Right lobe of liver (tissue), 6 donors: ENCODE results near the gene JADE1. TPM values are rescaled to one million over a fixed set of nuclear protein-coding genes. Genes with fewer than 3 reads are reported as not detected.

ENCODE experiments used
- ATAC-seq, 4 donors: fragments of 200-7000 bp; cut with Tn5 transposase; one replicate each; pipeline ENCODE4 v1.9.1; 2020; ENCODE audit warnings: mild to moderate bottlenecking in 4 of 4, moderate library complexity in 4 of 4
- DNase-seq, 3 donors: peaks; one replicate each; pipeline ENCODE4 v3.0.0-alpha.2; 2020
- H3K27ac ChIP-seq, 3 donors: fragments of 200-600 bp; one replicate each; pipeline ENCODE4 v1.8.0; 2022
- H3K27me3 ChIP-seq, 2 donors: fragments of 200-600 bp; one replicate each; pipeline ENCODE4 v1.8.0; 2022
- H3K36me3 ChIP-seq, 4 donors: fragments of 200-600 bp; sonication (generic) in 1 of 4; one replicate each; pipeline versions ENCODE4 v1.5.1 to v1.8.0; 2017 to 2022; ENCODE audit warnings: control low read depth in 1 of 4
- H3K4me1 ChIP-seq, 4 donors: fragments of 200-600 bp; sonication (generic) in 1 of 4; one replicate each; pipeline versions ENCODE4 v1.5.1 to v1.8.0; 2017 to 2022; ENCODE audit warnings: control low read depth in 1 of 4
- H3K4me3 ChIP-seq, 3 donors: fragments of 200-600 bp; one replicate each; pipeline ENCODE4 v1.8.0; 2022
- H3K9me3 ChIP-seq, 4 donors: fragments of 200-600 bp; sonication (generic) in 1 of 4; one replicate each; pipeline versions ENCODE4 v1.5.1 to v1.8.0; 2017 to 2022; ENCODE audit warnings: control low read depth in 1 of 4
- POLR2A ChIP-seq: fragments of 450-650 bp; IDR thresholded peaks from one replicate; pipeline ENCODE4 v1.6.1; 2017; ENCODE audit warnings: antibody characterized with exemption, mild to moderate bottlenecking
- WGBS: methylation state at CpG from one replicate; pipeline ENCODE4 v1.1.6; 2018; ENCODE audit warnings: low coverage, low lambda C conversion rate; ENCODE audit not compliant: insufficient coverage; ENCODE audit errors: missing lambda C conversion rate; 5-methylcytosine and 5-hydroxymethylcytosine counted together
- intact Hi-C, 2 donors: fragments of 100-400 bp; cut with DNase I; formaldehyde crosslinking; loops; one replicate each; pipeline versions ENCODE4 v1.11.2 to v1.14.1; 2022
- total RNA-seq, 6 experiments: library from RNA; depleted of rRNA in 2 of 6; stranded (reverse); fragments of >200 nt in 2 of 6; fragmentation: NEBNext Ultra II Directional in 3 of 6; extraction: Animal tissue kit (Norgen Biotek cat#: 25700) in 3 of 6; gene quantifications; one replicate each; pipeline versions ENCODE4 v1.1.0 to v1.2.4, GENCODE V29; 2016 to 2023
- TF ChIP-seq, protein P1 (sequence below), 4 donors: fragments of 200-600 bp in 3 of 4; fragments of 450-650 bp in 1 of 4; IDR thresholded peaks; one replicate each; pipeline versions ENCODE4 v1.5.1 to v1.8.0; 2016 to 2022; ENCODE audit warnings: antibody characterized with exemption in 4 of 4, mild to moderate bottlenecking in 2 of 4
- donor health status: DM: no; HTN: yes; CAD: no.
- donor health status: DM: no; HTN: no; CAD: no.
- donor health status: DM: no; HTN: no; CAD: no.
- donor health status: DM: no; HTN: yes; CAD: no.
- donor health status: DM: no; HTN: yes; CAD: no.

The JADE1 gene
- total RNA-seq, 6 experiments from 2014 or later: 8.2 to 16.9 (median 9.9) TPM

DNA sequence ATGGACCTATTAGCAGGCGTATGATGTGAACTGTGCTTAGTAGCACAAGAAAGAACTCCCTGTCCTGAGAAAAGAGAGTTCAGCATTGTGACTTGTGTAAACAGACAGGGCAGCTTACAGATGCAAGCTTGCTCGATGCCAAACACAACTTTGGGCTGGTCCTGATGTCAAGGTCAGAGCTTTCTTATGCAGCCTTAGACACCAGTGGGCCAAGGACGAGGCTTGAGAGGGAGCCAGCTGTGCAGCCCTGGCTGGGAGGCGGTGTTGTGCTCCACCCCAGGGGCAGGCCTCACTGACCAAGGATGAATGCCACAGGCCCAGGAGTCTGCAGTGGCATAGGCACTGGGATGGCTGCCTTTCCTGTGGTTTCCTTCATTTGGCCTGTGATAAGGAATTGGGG lies 35.4 kb downstream of the JADE1 start:
- peak overlapping the region in 2 of 3 donors; percentile 41 to 77 for H3K27ac ChIP-seq
- H3K9me3 ChIP-seq: no peaks in the 10 kb centered on the region
- intact Hi-C loops: no loop called here
- peaks cover 0 to 29% (median 12%) of the 10 kb centered on the region in 4 donors for H3K36me3 ChIP-seq
- no peak for TF ChIP-seq POLR2A
- TF ChIP-seq, protein P1, sequence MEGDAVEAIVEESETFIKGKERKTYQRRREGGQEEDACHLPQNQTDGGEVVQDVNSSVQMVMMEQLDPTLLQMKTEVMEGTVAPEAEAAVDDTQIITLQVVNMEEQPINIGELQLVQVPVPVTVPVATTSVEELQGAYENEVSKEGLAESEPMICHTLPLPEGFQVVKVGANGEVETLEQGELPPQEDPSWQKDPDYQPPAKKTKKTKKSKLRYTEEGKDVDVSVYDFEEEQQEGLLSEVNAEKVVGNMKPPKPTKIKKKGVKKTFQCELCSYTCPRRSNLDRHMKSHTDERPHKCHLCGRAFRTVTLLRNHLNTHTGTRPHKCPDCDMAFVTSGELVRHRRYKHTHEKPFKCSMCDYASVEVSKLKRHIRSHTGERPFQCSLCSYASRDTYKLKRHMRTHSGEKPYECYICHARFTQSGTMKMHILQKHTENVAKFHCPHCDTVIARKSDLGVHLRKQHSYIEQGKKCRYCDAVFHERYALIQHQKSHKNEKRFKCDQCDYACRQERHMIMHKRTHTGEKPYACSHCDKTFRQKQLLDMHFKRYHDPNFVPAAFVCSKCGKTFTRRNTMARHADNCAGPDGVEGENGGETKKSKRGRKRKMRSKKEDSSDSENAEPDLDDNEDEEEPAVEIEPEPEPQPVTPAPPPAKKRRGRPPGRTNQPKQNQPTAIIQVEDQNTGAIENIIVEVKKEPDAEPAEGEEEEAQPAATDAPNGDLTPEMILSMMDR (IDR thresholded peaks at IDR 0.05): no peak
- H3K4me3 ChIP-seq: no peak overlapping the region
- 25% methylated on average over 2 of the region's 4 CpGs for WGBS
- ATAC-seq (peak; percentile 40 to 75 (median 66)), DNase-seq (peak in 2 of 3 donors; percentile 68)
- H3K4me1 ChIP-seq: peaks cover 0 to 33% (median 10%) of the 10 kb centered on the region in 4 donors
- H3K27me3 ChIP-seq: no peaks in the 10 kb centered on the region

DNA sequence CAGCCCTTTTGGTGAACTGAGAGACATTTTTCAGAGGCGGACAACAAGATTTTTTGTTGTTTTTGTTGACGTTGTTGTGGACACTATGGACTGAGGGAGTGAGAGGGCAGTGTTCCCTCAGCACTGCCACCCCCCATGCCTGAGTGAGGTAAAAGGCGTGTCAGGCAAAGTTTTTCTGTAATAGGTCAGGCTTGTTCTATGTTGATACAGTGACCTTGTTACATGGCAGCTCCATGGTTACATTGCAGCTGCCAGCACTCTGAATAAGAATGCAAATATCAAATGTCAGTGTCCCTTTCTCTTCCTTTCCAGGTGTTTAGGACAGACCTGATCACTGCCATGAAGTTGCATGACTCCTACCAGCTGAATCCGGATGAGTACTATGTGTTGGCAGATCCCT lies 36.6 kb downstream of the JADE1 start:
- WGBS: 52% methylated on average over 3 of the region's 4 CpGs
- intact Hi-C loops: no loop called here
- peaks cover 0 to 33% (median 10%) of the 10 kb centered on the region in 4 donors for H3K4me1 ChIP-seq
- H3K36me3 ChIP-seq: peaks cover 0 to 37% (median 16%) of the 10 kb centered on the region in 4 donors
- no peaks in the 10 kb centered on the region for H3K9me3 ChIP-seq
- no peak overlapping the region for H3K4me3 ChIP-seq
- H3K27me3 ChIP-seq: no peaks in the 10 kb centered on the region
- H3K27ac ChIP-seq: peak overlapping the region in 2 of 3 donors; percentile 41 to 77
- TF ChIP-seq POLR2A: no peak
- TF ChIP-seq, protein P1 (IDR thresholded peaks at IDR 0.05): no peak
- peak in 1 of 3 donors; percentile 67 for DNase-seq
- ATAC-seq: peak; percentile 77 to 88 (median 82)

DNA sequence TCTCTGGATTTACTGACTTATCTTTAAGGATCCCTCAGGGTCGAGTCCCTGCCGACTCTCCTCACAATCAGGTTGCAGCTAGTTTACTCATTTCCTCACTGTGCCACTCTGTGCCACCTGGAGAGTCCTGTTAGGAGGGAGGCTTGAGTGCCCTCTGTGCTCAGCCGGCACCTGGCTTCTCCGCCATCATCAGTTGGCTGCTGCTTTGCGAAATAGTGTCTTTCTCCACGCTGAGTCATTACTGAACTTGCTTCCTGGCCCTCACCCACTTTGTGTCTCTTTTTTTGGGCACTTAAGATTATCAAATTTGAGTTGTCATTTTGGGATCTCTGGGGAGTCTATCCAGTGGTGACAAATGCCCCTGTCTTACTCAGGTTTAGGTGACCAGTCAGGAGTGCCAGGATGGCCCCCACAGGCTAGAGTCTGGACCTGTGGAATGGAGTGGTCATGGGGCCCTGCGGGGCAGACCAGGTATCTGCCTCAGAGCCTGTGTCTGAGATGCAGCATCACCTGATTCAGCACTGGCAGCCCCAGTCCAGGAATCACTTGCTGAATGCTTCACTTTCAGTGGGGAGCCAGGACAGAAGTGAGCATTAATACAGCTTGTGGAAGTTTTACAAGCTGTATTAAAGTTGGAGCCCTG lies 37.7 kb downstream of the JADE1 start:
- 93% methylated on average over 5 of the region's 7 CpGs for WGBS
- Histone ChIP-seq H3K27me3 (no peaks in the 10 kb centered on the region), H3K27ac (peak overlapping the region in 1 of 3 donors; percentile 77), H3K36me3 (peaks cover 0 to 48% (median 21%) of the 10 kb centered on the region in 4 donors), H3K4me1 (peaks cover 0 to 24% (median 8%) of the 10 kb centered on the region in 4 donors), H3K9me3 (no peaks in the 10 kb centered on the region), H3K4me3 (no peak overlapping the region)
- no peak for DNase-seq
- TF ChIP-seq POLR2A: no peak
- TF ChIP-seq, protein P1 (IDR thresholded peaks at IDR 0.05): no peak
- no peak for ATAC-seq
- intact Hi-C loops: no loop called here

DNA sequence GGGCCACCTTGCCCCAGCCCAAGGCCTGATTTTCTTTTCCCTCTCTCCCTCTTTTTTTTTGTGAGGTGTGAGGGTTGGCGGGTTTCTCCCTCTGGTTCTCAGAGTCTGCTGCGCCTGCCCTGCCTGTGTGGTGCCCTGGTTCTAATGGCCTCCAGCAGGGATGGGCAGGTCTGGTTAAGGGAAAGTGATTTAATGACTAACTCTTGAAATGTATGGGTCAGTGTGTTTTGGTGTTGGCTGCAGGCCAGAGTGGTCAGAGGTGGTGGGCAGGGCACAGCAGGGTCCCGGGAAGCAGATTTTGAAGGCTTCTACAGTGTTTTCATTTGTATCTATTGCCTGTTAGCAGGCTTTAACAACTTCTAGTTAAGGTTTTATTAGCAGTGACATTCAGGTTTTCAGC lies 39.0 kb downstream of the JADE1 start:
- Histone ChIP-seq H3K4me3 (no peak overlapping the region), H3K4me1 (peaks cover 0 to 20% (median 8%) of the 10 kb centered on the region in 4 donors), H3K9me3 (no peaks in the 10 kb centered on the region), H3K36me3 (peaks cover 0 to 58% (median 28%) of the 10 kb centered on the region in 4 donors), H3K27ac (no peak overlapping the region), H3K27me3 (no peaks in the 10 kb centered on the region)
- intact Hi-C loops: no loop called here
- ATAC-seq: no peak
- WGBS: 94% methylated on average over 2 of the region's 3 CpGs
- DNase-seq: no peak
- TF ChIP-seq, protein P1 (IDR thresholded peaks at IDR 0.05): no peak
- no peak for TF ChIP-seq POLR2A
